ENCODE results near the gene SH2D4B.
"Not testable (repeated sequence)": the region's sequence is repeated elsewhere in the genome, so short reads cannot be mapped to it uniquely, and the experiment has no call there.

SH2D4B gene

GRCh38 chr10:80522756-80523363 lies 14.8 kb upstream of the SH2D4B start:
- H3K27ac ChIP-seq = peak overlapping the region; percentile 17
- no peak for DNase-seq (ENCODE audit: low read depth, low spot score)

- no peak for DNase-seq (ENCODE audit: low read depth, low spot score)
- peak overlapping the region; percentile 35 for H3K27ac ChIP-seq
These were observed 13.9 kb upstream of the SH2D4B start for GRCh38 chr10:80523773-80524172.

- peak overlapping the region; percentile 35 for H3K27ac ChIP-seq
- DNase-seq (ENCODE audit: low read depth, low spot score) = no peak
These were observed 13.4 kb upstream of the SH2D4B start for GRCh38 chr10:80524190-80524909.

- H3K27ac ChIP-seq = no peak overlapping the region
- DNase-seq (ENCODE audit: low read depth, low spot score) = no peak
These were observed 11.5 kb upstream of the SH2D4B start for GRCh38 chr10:80526218-80526617.

GRCh38 chr10:80526742-80527141 lies 11.0 kb upstream of the SH2D4B start:
- DNase-seq (ENCODE audit: low read depth, low spot score) = no peak
- H3K27ac ChIP-seq = no peak overlapping the region

GRCh38 chr10:80528185-80528700 lies 9.5 kb upstream of the SH2D4B start:
- no peak overlapping the region for H3K27ac ChIP-seq
- DNase-seq (ENCODE audit: low read depth, low spot score) = no peak

GRCh38 chr10:80528901-80529300 lies 8.8 kb upstream of the SH2D4B start:
- DNase-seq (ENCODE audit: low read depth, low spot score) = no peak
- no peak overlapping the region for H3K27ac ChIP-seq

GRCh38 chr10:80529604-80530003 lies 8.1 kb upstream of the SH2D4B start:
- H3K27ac ChIP-seq = no peak overlapping the region
- DNase-seq (ENCODE audit: low read depth, low spot score) = no peak

GRCh38 chr10:80530251-80530650 lies 7.5 kb upstream of the SH2D4B start:
- no peak for DNase-seq (ENCODE audit: low read depth, low spot score)
- no peak overlapping the region for H3K27ac ChIP-seq

GRCh38 chr10:80530816-80531215 lies 6.9 kb upstream of the SH2D4B start:
- no peak overlapping the region for H3K27ac ChIP-seq
- no peak for DNase-seq (ENCODE audit: low read depth, low spot score)

- no peak overlapping the region for H3K27ac ChIP-seq
- DNase-seq (ENCODE audit: low read depth, low spot score) = no peak
These were observed 5.1 kb upstream of the SH2D4B start for GRCh38 chr10:80532571-80532970.

- H3K27ac ChIP-seq; DNase-seq (ENCODE audit: low read depth, low spot score): not testable (repeated sequence)
These were observed 3.6 kb upstream of the SH2D4B start for GRCh38 chr10:80534059-80534458.

- H3K27ac ChIP-seq; DNase-seq (ENCODE audit: low read depth, low spot score): not testable (repeated sequence)
These were observed 3.1 kb upstream of the SH2D4B start for GRCh38 chr10:80534646-80535045.

- H3K27ac ChIP-seq = no peak overlapping the region
These were observed 1.9 kb upstream of the SH2D4B start for GRCh38 chr10:80535671-80536360.

GRCh38 chr10:80536361-80536835 lies 1.3 kb upstream of the SH2D4B start:
- no peak overlapping the region for H3K27ac ChIP-seq

More at GRCh38 chr10:80535671-80536360, 1.9 kb upstream of the SH2D4B start:
- no peak for DNase-seq (ENCODE audit: low read depth, low spot score)

GRCh38 chr10:80537086-80537735 lies 491 bp upstream of the SH2D4B start:
- DNase-seq (ENCODE audit: low read depth, low spot score) = no peak
- no peak overlapping the region for H3K27ac ChIP-seq

More at GRCh38 chr10:80536361-80536835, 1.3 kb upstream of the SH2D4B start:
- DNase-seq (ENCODE audit: low read depth, low spot score) = no peak

- DNase-seq (ENCODE audit: low read depth, low spot score) = no peak
- H3K27ac ChIP-seq = no peak overlapping the region
These were observed 931 bp downstream of the SH2D4B start for GRCh38 chr10:80538481-80539185.

- H3K27ac ChIP-seq = peak overlapping the region; percentile 16
- no peak for DNase-seq (ENCODE audit: low read depth, low spot score)
These were observed 1.8 kb downstream of the SH2D4B start for GRCh38 chr10:80539421-80540031.

- peak overlapping the region; percentile 16 for H3K27ac ChIP-seq
- no peak for DNase-seq (ENCODE audit: low read depth, low spot score)
These were observed 2.4 kb downstream of the SH2D4B start for GRCh38 chr10:80540136-80540535.
